ENCODE results near the gene TOR1A. TPM values are rescaled to one million over a fixed set of nuclear protein-coding genes. Genes with fewer than 3 reads are reported as not detected.

The TOR1A gene
- total and polyA plus RNA-seq, 2 experiments from 2014 or later, result 23.6 to 45.7 TPM

- Histone ChIP-seq H3K36me3 (ENCODE audit: insufficient read depth) (no peaks in the 10 kb centered on the region), H3K27ac (ENCODE audit: low read depth) (no peak overlapping the region), H3K4me3 (no peak overlapping the region), H3K9me2 (ENCODE audit: insufficient read depth) (no peaks in the 10 kb centered on the region), H4K20me1 (replicated peaks; ENCODE audit: insufficient read depth) (no peaks in the 10 kb centered on the region), H3K4me1 (ENCODE audit: insufficient read depth) (no peaks in the 10 kb centered on the region), H3K4me2 (no peak overlapping the region), H3K27me3 (ENCODE audit: insufficient read depth) (no peaks in the 10 kb centered on the region), H2AFZ (no peak overlapping the region), H3K79me2 (replicated peaks; ENCODE audit: insufficient read depth) (no peaks in the 10 kb centered on the region), H3F3A (replicated peaks; ENCODE audit: low read depth) (no peaks in the 10 kb centered on the region)
- H3K36me3 Mint-ChIP-seq (ENCODE audit: low read depth), result no peaks in the 10 kb centered on the region
- H3K4me3 Mint-ChIP-seq, result no peak overlapping the region
- TF ChIP-seq EZH2phosphoT487 (IDR thresholded peaks at IDR 0.05; ENCODE audit: unreplicated experiment), result no peak
- no peak for TF ChIP-seq CREB1 (CRISPR knock-in tag; IDR thresholded peaks at IDR 0.05; ENCODE audit: low read depth)
- TF ChIP-seq NANOG (IDR thresholded peaks at IDR 0.05; ENCODE audit: borderline replicate concordance), result no peak
- TF ChIP-seq, protein P1, sequence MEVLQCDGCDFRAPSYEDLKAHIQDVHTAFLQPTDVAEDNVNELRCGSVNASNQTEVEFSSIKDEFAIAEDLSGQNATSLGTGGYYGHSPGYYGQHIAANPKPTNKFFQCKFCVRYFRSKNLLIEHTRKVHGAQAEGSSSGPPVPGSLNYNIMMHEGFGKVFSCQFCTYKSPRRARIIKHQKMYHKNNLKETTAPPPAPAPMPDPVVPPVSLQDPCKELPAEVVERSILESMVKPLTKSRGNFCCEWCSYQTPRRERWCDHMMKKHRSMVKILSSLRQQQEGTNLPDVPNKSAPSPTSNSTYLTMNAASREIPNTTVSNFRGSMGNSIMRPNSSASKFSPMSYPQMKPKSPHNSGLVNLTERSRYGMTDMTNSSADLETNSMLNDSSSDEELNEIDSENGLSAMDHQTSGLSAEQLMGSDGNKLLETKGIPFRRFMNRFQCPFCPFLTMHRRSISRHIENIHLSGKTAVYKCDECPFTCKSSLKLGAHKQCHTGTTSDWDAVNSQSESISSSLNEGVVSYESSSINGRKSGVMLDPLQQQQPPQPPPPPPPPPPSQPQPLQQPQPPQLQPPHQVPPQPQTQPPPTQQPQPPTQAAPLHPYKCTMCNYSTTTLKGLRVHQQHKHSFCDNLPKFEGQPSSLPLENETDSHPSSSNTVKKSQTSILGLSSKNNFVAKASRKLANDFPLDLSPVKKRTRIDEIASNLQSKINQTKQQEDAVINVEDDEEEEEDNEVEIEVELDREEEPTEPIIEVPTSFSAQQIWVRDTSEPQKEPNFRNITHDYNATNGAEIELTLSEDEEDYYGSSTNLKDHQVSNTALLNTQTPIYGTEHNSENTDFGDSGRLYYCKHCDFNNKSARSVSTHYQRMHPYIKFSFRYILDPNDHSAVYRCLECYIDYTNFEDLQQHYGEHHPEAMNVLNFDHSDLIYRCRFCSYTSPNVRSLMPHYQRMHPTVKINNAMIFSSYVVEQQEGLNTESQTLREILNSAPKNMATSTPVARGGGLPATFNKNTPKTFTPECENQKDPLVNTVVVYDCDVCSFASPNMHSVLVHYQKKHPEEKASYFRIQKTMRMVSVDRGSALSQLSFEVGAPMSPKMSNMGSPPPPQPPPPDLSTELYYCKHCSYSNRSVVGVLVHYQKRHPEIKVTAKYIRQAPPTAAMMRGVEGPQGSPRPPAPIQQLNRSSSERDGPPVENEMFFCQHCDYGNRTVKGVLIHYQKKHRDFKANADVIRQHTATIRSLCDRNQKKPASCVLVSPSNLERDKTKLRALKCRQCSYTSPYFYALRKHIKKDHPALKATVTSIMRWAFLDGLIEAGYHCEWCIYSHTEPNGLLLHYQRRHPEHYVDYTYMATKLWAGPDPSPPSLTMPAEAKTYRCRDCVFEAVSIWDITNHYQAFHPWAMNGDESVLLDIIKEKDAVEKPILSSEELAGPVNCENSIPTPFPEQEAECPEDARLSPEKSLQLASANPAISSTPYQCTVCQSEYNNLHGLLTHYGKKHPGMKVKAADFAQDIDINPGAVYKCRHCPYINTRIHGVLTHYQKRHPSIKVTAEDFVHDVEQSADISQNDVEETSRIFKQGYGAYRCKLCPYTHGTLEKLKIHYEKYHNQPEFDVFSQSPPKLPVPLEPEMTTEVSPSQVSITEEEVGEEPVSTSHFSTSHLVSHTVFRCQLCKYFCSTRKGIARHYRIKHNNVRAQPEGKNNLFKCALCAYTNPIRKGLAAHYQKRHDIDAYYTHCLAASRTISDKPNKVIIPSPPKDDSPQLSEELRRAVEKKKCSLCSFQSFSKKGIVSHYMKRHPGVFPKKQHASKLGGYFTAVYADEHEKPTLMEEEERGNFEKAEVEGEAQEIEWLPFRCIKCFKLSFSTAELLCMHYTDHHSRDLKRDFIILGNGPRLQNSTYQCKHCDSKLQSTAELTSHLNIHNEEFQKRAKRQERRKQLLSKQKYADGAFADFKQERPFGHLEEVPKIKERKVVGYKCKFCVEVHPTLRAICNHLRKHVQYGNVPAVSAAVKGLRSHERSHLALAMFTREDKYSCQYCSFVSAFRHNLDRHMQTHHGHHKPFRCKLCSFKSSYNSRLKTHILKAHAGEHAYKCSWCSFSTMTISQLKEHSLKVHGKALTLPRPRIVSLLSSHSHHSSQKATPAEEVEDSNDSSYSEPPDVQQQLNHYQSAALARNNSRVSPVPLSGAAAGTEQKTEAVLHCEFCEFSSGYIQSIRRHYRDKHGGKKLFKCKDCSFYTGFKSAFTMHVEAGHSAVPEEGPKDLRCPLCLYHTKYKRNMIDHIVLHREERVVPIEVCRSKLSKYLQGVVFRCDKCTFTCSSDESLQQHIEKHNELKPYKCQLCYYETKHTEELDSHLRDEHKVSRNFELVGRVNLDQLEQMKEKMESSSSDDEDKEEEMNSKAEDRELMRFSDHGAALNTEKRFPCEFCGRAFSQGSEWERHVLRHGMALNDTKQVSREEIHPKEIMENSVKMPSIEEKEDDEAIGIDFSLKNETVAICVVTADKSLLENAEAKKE (CRISPR knock-in tag; IDR thresholded peaks at IDR 0.05), result no peak
- no peak for TF ChIP-seq JUNB (IDR thresholded peaks at IDR 0.05; ENCODE audit: unreplicated experiment)
- TF ChIP-seq ZNF114 (CRISPR knock-in tag; IDR thresholded peaks at IDR 0.05), result no peak
- no peak for TF ChIP-seq ETS1 (IDR thresholded peaks at IDR 0.05)
- no peak for TF ChIP-seq EZH2 (IDR thresholded peaks at IDR 0.05; ENCODE audit: low read depth, unreplicated experiment)
- TF ChIP-seq, protein P2, sequence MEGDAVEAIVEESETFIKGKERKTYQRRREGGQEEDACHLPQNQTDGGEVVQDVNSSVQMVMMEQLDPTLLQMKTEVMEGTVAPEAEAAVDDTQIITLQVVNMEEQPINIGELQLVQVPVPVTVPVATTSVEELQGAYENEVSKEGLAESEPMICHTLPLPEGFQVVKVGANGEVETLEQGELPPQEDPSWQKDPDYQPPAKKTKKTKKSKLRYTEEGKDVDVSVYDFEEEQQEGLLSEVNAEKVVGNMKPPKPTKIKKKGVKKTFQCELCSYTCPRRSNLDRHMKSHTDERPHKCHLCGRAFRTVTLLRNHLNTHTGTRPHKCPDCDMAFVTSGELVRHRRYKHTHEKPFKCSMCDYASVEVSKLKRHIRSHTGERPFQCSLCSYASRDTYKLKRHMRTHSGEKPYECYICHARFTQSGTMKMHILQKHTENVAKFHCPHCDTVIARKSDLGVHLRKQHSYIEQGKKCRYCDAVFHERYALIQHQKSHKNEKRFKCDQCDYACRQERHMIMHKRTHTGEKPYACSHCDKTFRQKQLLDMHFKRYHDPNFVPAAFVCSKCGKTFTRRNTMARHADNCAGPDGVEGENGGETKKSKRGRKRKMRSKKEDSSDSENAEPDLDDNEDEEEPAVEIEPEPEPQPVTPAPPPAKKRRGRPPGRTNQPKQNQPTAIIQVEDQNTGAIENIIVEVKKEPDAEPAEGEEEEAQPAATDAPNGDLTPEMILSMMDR (conservative IDR thresholded peaks at IDR 0.05; ENCODE audit: low read depth in 2 of 2), result no peak
- TF ChIP-seq ZNF331 (CRISPR knock-in tag; IDR thresholded peaks at IDR 0.05; ENCODE audit: low read depth), result no peak
- TF ChIP-seq POLR2AphosphoS5 (IDR thresholded peaks at IDR 0.05; ENCODE audit: low read depth), result no peak
- no peak for TF ChIP-seq STAT1 (IDR thresholded peaks at IDR 0.05; ENCODE audit: unreplicated experiment)
- ATAC-seq, result no peak
- H3K27me3 Mint-ChIP-seq (ENCODE audit: insufficient read depth, low read depth, poor library complexity), result peaks cover 6% of the 10 kb centered on the region
- H3K27ac Mint-ChIP-seq, result no peak overlapping the region
- no peaks in the 10 kb centered on the region for H3K9me3 Mint-ChIP-seq
- no peak for DNase-seq (ENCODE audit: low spot score)
- no peaks in the 10 kb centered on the region for H3K4me1 Mint-ChIP-seq
Measured at GRCh38 chr9:129770741-129771140, 53.2 kb downstream of the TOR1A start.

Measured in GM23338 (cell line).